SKM-1 treated with dmso at 0.1 percent for 144 hours (cell line): Measurements from ENCODE around the gene GRB7.
"Not testable (repeated sequence)": the region's sequence is repeated elsewhere in the genome, so short reads cannot be mapped to it uniquely, and the experiment has no call there.

Source experiments
- DNase-seq: peaks from one replicate; lab custom pipeline; 2025; ENCODE audit not compliant: unreplicated experiment; lab: John Stamatoyannopoulos, UW

GRB7 gene

DNA sequence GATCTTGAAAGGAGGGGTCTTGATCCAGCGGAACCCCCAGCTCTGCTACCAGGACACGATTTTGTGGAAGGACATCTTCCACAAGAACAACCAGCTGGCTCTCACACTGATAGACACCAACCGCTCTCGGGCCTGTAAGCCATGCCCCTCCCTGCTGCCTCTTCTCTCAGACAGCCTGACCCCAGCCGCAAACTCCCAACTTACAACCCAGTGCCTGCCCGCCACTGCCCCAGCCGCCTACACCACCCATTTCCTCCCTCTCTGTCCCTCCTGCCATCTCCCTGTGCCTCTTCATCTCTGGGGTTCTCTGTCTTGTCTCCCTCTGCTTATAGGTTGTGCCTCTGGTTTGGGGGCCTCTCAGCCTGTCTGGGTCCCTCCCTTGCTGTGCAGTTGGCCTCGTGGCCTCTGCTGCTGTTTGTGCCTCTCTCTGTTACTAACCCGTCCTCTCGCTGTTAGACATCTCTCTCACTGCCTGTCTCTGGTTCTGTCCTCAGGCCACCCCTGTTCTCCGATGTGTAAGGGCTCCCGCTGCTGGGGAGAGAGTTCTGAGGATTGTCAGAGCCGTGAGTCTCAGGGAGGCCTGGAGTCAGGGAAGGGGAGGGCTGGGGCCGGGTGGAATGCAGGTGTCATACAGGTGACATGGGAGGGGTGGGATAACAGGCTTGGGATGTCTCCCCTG is 28.3 kb upstream of the GRB7 start:
- DNase-seq: no peak

- DNase-seq: no peak
Measured at GRCh38 chr17:39709998-39710964, 27.5 kb upstream of the GRB7 start.

DNA sequence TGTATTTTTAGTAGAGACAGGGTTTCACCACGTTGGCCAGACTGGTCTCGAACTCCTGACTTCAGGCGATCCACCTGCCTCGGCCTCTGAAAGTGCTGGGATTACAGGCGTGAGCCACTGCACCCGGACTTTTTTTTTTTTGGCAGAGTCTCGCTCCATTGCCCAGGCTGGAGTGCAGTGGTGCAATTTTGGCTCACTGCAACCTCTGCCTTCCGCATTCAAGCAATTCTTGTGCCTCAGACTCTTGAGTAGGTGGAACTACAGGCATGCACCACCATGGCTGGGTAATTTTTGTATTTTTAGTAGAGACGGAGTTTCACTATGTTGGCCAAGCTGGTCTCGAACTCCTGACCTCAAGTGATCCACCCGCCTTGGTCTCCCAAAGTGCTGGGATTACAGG is 26.7 kb upstream of the GRB7 start:
- not testable (repeated sequence) for DNase-seq

GRCh38 chr17:39711851-39712250 is 25.9 kb upstream of the GRB7 start:
- DNase-seq: no peak

GRCh38 chr17:39714234-39714633 is 23.5 kb upstream of the GRB7 start:
- DNase-seq: no peak

DNA sequence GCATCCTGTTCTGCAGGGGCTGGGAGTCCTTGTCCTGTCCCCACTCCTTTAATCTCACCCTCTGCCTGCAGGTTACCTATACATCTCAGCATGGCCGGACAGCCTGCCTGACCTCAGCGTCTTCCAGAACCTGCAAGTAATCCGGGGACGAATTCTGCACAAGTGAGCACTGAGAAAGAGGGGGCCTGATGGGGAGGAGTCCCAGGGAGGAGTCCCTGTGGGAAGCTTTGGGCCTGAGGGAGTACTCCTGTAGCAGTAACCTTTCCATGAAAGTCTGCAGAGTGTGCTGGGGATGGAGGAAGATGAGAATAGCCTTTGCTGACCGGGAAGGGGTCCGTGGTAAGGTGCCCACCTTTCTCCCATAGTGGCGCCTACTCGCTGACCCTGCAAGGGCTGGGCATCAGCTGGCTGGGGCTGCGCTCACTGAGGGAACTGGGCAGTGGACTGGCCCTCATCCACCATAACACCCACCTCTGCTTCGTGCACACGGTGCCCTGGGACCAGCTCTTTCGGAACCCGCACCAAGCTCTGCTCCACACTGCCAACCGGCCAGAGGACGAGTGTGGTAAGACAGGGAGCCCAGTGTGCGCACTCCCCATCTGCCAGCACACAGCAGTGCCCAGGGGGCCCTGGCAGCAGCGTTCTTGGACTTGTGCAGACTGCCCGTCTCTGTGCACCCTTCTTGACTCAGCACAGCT is 22.2 kb upstream of the GRB7 start:
- no peak for DNase-seq

GRCh38 chr17:39716073-39716818 is 21.5 kb upstream of the GRB7 start:
- DNase-seq: no peak

GRCh38 chr17:39716879-39717536 is 20.7 kb upstream of the GRB7 start:
- DNase-seq: no peak

- no peak for DNase-seq
Measured at GRCh38 chr17:39717660-39718059, 20.1 kb upstream of the GRB7 start.

GRCh38 chr17:39719563-39720355 is 18.0 kb upstream of the GRB7 start:
- no peak for DNase-seq

GRCh38 chr17:39722104-39722503 is 15.6 kb upstream of the GRB7 start:
- no peak for DNase-seq

- no peak for DNase-seq
Measured at GRCh38 chr17:39722965-39723848, 14.5 kb upstream of the GRB7 start.

GRCh38 chr17:39724731-39725130 is 13.0 kb upstream of the GRB7 start:
- no peak for DNase-seq

DNA sequence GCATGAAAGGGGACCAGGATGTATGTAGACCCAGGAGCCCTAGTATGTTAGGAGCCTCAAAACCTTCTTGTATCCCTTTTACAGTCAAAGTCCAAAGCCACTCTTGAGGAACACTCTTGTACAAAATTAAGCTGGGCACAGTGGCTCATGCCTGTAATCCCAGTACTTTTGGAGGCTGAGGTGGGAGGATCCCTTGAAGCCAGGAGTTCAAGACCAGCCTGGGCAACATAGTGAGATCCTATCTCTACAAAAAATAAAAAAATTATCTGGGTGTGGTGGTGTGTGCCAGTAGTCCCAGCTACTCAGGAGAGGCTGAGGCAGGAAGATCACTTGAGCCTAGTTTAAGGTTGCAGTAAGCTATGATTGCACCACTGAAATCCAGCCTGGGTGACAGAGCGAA is 11.8 kb upstream of the GRB7 start:
- DNase-seq: not testable (repeated sequence)

- DNase-seq: no peak
Measured at GRCh38 chr17:39726617-39727016, 11.1 kb upstream of the GRB7 start.

DNA sequence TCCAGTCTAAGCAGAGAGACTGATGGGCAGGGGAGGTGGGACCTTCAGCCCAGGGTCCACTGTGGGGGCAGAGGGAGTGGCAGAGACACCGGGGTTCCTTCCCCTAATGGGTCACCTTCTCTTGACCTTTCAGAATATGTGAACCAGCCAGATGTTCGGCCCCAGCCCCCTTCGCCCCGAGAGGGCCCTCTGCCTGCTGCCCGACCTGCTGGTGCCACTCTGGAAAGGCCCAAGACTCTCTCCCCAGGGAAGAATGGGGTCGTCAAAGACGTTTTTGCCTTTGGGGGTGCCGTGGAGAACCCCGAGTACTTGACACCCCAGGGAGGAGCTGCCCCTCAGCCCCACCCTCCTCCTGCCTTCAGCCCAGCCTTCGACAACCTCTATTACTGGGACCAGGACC is 10.2 kb upstream of the GRB7 start:
- no peak for DNase-seq

DNA sequence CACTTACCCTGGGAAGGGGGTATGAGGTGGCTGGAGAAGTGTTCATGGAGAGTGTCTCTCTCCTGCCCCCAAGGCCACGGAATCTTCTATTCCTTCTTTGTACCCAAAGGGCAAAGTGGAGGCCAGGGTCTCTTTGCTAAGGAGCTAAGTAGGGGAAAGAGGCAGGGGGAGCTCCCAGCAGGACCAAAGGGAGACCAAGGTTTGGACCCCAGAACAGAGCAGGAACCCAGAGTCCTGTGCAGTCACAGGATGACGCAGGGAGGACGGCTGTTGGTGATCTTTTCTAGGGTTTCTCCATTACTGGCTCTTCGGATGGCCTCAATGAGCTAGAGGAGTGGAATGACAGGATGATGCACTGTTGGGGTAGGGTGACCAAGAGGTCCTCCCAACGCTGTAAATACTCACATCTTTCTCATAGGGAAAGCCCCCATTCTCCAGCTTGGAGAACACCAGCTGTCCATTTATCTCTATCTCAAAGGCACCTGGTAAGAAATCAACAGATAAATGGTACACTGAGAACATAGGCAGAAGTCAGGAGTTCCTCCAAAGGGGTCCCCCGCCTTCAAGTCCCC is 8.4 kb upstream of the GRB7 start:
- no peak for DNase-seq
